ENCODE results near the gene ADRM1.

The ADRM1 gene

GRCh38 chr20:62312662-62312977 is 9.8 kb downstream of the ADRM1 start:
- no peak overlapping the region for H3K27ac ChIP-seq
- no peak for TF ChIP-seq ZFX (IDR thresholded peaks at IDR 0.05)
- TF ChIP-seq, protein P1, sequence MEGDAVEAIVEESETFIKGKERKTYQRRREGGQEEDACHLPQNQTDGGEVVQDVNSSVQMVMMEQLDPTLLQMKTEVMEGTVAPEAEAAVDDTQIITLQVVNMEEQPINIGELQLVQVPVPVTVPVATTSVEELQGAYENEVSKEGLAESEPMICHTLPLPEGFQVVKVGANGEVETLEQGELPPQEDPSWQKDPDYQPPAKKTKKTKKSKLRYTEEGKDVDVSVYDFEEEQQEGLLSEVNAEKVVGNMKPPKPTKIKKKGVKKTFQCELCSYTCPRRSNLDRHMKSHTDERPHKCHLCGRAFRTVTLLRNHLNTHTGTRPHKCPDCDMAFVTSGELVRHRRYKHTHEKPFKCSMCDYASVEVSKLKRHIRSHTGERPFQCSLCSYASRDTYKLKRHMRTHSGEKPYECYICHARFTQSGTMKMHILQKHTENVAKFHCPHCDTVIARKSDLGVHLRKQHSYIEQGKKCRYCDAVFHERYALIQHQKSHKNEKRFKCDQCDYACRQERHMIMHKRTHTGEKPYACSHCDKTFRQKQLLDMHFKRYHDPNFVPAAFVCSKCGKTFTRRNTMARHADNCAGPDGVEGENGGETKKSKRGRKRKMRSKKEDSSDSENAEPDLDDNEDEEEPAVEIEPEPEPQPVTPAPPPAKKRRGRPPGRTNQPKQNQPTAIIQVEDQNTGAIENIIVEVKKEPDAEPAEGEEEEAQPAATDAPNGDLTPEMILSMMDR (conservative IDR thresholded peaks at IDR 0.05): no peak

GRCh38 chr20:62313021-62313420 is 10.2 kb downstream of the ADRM1 start:
- no peak overlapping the region for H3K27ac ChIP-seq
- TF ChIP-seq, protein P1 (conservative IDR thresholded peaks at IDR 0.05): no peak
- TF ChIP-seq ZFX (IDR thresholded peaks at IDR 0.05): no peak

- TF ChIP-seq, protein P1 (conservative IDR thresholded peaks at IDR 0.05): no peak
- TF ChIP-seq ZFX (IDR thresholded peaks at IDR 0.05): no peak
- H3K27ac ChIP-seq: no peak overlapping the region
Observed at GRCh38 chr20:62313460-62314338, 10.9 kb downstream of the ADRM1 start.

DNA sequence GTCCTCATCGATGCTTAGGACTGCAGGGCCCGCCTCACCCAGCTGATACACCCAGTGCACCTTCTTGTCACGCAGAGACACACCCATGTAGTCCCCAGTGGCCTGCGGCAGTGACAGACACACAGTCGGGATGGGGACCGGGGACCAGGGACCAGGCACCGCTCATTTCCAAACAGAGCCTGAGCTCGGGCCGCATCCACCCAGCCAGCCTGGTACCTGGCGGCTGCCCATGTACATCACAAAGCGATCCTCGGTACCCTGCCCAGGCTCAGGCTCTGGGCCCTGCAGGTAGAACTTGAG is 11.5 kb downstream of the ADRM1 start:
- no peak overlapping the region for H3K27ac ChIP-seq
- TF ChIP-seq, protein P1 (conservative IDR thresholded peaks at IDR 0.05): no peak
- TF ChIP-seq ZFX (IDR thresholded peaks at IDR 0.05): no peak

DNA sequence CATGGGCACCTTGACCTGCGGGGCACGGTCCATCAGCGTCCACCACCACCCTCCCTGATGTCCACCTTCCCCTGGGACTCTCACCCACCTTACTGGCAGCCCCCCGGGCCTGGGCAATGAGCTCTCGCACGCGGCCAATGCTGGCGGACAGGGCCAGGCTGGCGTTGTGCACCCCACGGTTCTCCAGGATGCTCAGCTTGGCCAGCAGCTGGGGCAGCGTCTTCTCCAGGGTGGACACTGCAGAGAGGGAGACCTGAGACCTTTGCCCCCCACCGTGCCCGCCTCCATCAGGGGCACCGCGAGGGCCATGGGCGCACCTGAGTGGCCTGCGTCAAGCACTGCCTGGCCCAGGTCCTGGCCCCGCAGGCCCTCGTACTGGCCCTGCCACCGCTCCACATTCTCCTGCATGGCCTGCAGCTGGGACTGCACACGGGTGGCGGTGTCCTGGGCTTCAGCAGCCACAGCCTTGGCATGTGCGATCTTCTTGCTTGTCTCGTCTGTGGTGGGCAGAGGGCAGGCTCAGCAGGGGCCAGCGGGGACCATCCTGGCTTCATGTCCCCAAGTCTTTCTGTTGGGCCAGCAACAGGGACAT is 12.0 kb downstream of the ADRM1 start:
- no peak for TF ChIP-seq ZFX (IDR thresholded peaks at IDR 0.05)
- TF ChIP-seq, protein P1 (conservative IDR thresholded peaks at IDR 0.05): no peak
- no peak overlapping the region for H3K27ac ChIP-seq

DNA sequence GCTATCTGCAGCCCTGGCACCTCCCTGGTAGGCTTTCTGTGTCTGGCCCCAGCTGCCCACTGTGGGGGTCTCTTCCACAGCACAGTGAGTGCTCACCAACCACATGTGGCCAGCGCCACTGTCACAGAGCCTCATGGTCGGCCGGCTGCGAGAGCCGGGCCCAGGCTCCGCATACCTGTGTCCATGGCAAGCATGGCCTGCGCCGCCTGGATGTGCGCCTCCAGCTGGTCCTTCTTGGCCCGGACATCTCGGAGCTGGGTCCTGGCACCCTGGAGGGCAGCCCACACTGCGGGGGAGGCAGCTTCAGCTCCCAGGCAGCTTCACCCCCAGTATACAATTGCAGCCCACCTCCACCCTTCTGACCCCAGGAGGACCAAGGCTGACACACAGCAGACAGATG is 13.0 kb downstream of the ADRM1 start:
- TF ChIP-seq, protein P1 (conservative IDR thresholded peaks at IDR 0.05): no peak
- TF ChIP-seq ZFX (IDR thresholded peaks at IDR 0.05): no peak
- no peak overlapping the region for H3K27ac ChIP-seq

GRCh38 chr20:62316331-62317166 is 13.8 kb downstream of the ADRM1 start:
- TF ChIP-seq, protein P1 (conservative IDR thresholded peaks at IDR 0.05): no peak
- TF ChIP-seq ZFX (IDR thresholded peaks at IDR 0.05): no peak
- no peak overlapping the region for H3K27ac ChIP-seq
